Activated CD4-positive, alpha-beta T cell treated with anti-CD3 and anti-CD28 coated beads for 36 hours (primary cell): ENCODE results near the gene LRG1. TPM values are rescaled to one million over a fixed set of nuclear protein-coding genes. Genes with fewer than 3 reads are reported as not detected.

Experiments used
- ATAC-seq: fragments of 200-7000 bp; cut with Tn5 transposase; one replicate; pipeline ENCODE4 v1.10.0; 2021; ENCODE audit warnings: mild to moderate bottlenecking, moderate library complexity
- CTCF ChIA-PET: fragments of 350-600 bp; sonication (Branson Sonifier 250); formaldehyde crosslinking; loops from one replicate; lab custom pipeline; 2021; ENCODE audit warnings: antibody characterized with exemption; lab: Charles Lee
- POLR2A ChIA-PET: fragments of 350-600 bp; sonication (Branson Sonifier 250); formaldehyde crosslinking; loops from one replicate; lab custom pipeline; 2021; ENCODE audit warnings: antibody characterized with exemption, inconsistent platforms; lab: Charles Lee
- DNase-seq: peaks from one replicate; pipeline ENCODE4 v3.0.0-alpha.2; 2020
- H3K27ac Mint-ChIP-seq: one replicate; pipeline ENCODE4 v1.8.0; 2021; ENCODE audit warnings: mixed read lengths
- H3K27me3 Mint-ChIP-seq: one replicate; pipeline ENCODE4 v1.8.0; 2021; ENCODE audit warnings: mixed read lengths
- H3K36me3 Mint-ChIP-seq: one replicate; pipeline ENCODE4 v1.8.0; 2021; ENCODE audit warnings: low read depth, mixed read lengths
- H3K4me1 Mint-ChIP-seq: one replicate; pipeline ENCODE4 v1.8.0; 2021; ENCODE audit warnings: mixed read lengths
- H3K4me3 Mint-ChIP-seq: one replicate; pipeline ENCODE4 v1.8.0; 2021; ENCODE audit warnings: mild to moderate bottlenecking, moderate library complexity, mixed read lengths
- H3K9me3 Mint-ChIP-seq: one replicate; pipeline ENCODE4 v1.8.0; 2021; ENCODE audit warnings: low read depth, mixed read lengths
- intact Hi-C, 2 experiments: fragments of 100-400 bp; cut with DNase I in 1 of 2; cut with micrococcal nuclease in 1 of 2; formaldehyde crosslinking; loops; one replicate each; pipeline versions ENCODE4 v1.14.2 to v1.15.1; 2022 to 2024; cut with DNase I, micrococcal nuclease
- total RNA-seq, 2 experiments: library from RNA; stranded (reverse); gene quantifications; one replicate each; pipeline ENCODE4 v1.2.3, GENCODE V29; 2021

LRG1 gene
- total RNA-seq, 2 experiments from 2014 or later: 0.35 to 0.57 TPM

DNA sequence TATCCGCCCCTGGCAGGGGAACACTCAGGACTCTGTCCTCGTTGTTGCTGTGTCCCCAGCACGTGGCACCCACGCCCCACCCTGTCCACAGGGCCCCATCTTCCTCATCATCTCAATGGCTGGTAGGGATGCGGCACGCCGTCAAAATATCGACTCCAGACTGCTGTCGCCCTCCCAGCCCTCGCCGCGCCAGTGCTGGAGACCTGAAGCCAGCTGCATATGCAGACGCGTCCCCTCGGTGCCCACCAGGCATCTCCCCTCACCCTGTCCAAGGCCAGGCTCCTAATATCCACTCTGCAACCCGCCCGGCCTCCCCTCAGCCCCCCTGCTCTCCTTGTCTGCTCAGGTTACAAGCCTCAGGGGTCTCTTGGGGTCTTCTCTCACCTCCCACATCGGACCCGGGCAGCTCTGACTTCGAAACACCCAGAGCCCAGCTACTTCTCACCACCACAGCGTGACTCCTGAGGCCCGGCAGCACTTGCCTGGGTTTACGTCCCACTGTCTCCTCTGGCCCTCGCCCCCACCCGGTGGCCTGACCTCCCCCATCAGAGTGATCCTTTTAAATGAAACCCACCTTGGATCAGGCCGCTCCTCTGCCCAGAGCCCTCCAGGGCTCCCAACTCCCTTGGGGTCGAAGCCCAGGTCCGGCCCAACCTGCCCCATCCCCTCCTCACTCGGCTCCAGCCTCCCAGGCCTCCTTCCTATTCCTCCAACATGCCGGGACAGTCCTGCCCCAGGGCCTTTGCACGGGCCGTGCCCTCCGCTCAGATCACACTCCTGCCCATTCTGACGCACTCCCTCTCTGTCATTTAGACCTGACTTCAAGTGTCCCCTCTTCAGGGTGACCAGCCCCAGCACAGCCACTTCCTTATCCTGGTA is 34.0 kb downstream of the LRG1 start:
- no peak overlapping the region for H3K27ac Mint-ChIP-seq

DNA sequence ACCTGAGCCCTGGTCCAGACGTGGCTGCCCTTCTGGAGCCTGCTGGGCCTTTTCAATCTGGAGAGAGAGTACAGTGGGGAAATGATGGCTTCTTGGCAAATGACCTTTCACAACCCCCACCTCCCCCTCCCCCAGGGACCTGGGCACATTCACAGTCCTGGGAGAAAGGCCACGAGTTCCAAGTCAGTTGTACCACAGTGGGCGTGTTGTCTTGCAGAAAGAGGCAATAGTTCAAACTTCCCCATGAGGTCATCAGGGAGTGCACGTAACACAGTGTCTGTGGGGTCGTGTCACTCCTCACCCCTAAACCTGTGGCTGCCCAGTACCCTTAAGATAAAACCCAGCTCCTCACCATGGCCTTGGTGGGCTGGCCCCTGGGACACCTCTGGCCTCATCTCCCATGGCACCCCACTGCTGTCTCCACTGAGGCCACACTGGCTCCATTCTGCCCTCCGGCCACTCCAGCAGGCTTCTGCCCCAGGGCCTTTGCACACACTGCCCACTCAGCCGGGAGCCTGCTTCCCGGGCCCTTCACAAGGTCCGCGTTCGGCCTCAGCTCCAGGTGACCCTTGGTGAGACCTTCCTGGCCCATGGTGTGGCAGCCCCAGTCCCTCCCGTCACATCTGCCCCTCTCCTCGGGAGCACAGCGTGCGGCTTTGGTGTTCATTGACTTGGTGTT is 34.8 kb downstream of the LRG1 start:
- H3K27ac Mint-ChIP-seq: no peak overlapping the region
- ATAC-seq: no peak
- intact Hi-C loops: no loop called here
- ChIA-PET CTCF (no interaction called here), POLR2A (no interaction called here)
- H3K9me3 Mint-ChIP-seq: no peaks in the 10 kb centered on the region
- H3K4me1 Mint-ChIP-seq: peaks cover 7% of the 10 kb centered on the region
- H3K36me3 Mint-ChIP-seq: peaks cover 3% of the 10 kb centered on the region
- H3K27me3 Mint-ChIP-seq: no peaks in the 10 kb centered on the region
- no peak for DNase-seq
- no peak overlapping the region for H3K4me3 Mint-ChIP-seq

More for the DNA sequence above, 34.0 kb downstream of the LRG1 start:
- POLR2A ChIA-PET: no interaction called here
- no peaks in the 10 kb centered on the region for H3K9me3 Mint-ChIP-seq
- H3K4me1 Mint-ChIP-seq: peaks cover 7% of the 10 kb centered on the region
- DNase-seq (no peak), ATAC-seq (peak; percentile 22)
- no peak overlapping the region for H3K4me3 Mint-ChIP-seq
- H3K36me3 Mint-ChIP-seq: peaks cover 2% of the 10 kb centered on the region
- intact Hi-C loops: no loop called here
- no peaks in the 10 kb centered on the region for H3K27me3 Mint-ChIP-seq
- CTCF ChIA-PET: no interaction called here

DNA sequence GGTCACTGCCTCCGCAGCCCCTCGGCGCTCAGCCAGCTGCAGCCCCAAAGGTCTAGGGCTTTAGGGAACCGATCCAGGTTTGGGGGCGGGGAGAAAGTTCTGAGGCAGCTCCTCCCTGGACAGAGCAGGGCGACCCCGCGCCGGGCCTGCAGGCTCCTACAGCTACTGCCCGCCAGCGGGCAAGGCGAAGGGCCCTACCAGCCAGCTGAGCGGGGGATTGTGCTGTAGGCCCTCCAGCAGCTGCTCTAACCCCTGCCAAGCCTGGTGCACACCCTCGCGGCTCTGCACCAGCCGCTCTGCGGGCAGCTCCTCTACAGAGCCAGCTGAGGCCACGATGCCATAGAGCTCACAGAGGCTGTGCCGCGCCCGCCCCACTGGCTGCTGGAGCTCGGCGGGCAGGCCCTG is 35.5 kb downstream of the LRG1 start:
- H3K36me3 Mint-ChIP-seq: peaks cover 3% of the 10 kb centered on the region
- H3K4me1 Mint-ChIP-seq: peaks cover 7% of the 10 kb centered on the region
- no peak overlapping the region for H3K27ac Mint-ChIP-seq
- intact Hi-C loops: no loop called here
- H3K27me3 Mint-ChIP-seq: no peaks in the 10 kb centered on the region
- no peak overlapping the region for H3K4me3 Mint-ChIP-seq
- H3K9me3 Mint-ChIP-seq: no peaks in the 10 kb centered on the region
- POLR2A ChIA-PET: no interaction called here
- DNase-seq: no peak
- ATAC-seq: no peak
- CTCF ChIA-PET: no interaction called here

DNA sequence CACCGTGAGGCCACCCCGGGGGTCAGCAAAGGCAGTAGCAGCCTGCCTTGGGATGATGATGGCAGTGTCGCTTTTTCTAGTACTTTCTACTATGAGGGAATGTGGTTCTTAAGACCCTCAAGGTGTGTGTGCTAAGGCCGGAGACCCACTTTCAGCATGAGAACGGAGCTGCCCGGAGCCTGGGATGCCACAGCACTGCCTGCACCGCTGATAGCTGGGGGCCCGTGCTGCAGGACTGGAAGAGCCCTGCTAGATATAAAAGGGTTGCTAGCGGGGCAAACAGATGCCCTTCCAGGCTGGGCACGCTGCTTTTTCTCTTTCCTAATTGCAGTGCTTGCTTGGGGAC is 36.0 kb downstream of the LRG1 start:
- CTCF ChIA-PET: no interaction called here
- Mint-ChIP-seq H3K4me1 (peaks cover 7% of the 10 kb centered on the region), H3K36me3 (peaks cover 3% of the 10 kb centered on the region), H3K4me3 (no peak overlapping the region), H3K27ac (no peak overlapping the region), H3K9me3 (no peaks in the 10 kb centered on the region), H3K27me3 (no peaks in the 10 kb centered on the region)
- POLR2A ChIA-PET: no interaction called here
- ATAC-seq (no peak), DNase-seq (no peak)
- intact Hi-C loops: no loop called here

DNA sequence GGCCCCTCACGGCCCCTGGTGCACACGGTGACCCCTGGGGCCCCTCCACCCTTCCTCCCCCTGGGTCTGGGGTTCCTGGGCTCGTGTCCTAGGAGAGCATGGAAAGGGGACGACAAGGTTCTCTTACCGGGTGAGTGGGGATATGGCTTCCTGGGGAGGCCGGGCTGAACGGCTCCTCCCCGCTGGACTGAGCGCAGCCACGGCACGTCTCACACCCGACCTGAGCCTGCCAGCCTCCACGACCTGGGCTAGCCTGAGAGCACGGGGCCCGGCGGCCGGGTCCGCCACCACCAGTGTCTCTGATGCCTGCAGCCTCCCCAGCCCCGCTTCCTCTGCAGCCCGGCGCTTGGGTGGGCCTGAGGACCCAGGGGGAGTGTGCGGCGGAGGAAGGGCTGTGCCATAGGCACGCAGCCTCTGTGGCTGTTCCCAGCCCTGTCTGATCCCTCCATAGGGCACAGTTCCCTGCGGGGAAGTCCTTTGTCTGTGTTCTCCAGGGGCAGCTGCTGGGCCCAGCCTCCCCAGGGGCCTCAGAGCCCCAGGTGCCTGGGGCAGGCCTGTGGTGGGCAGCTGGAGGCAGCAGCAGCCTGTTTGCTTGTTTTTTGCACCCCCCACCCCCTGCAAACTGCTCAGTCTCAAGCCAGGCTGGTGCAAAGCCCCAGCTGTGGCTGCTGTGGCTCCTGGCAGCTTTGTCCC is 36.6 kb downstream of the LRG1 start:
- Mint-ChIP-seq H3K27me3 (no peaks in the 10 kb centered on the region), H3K36me3 (peaks cover 3% of the 10 kb centered on the region), H3K4me3 (no peak overlapping the region), H3K27ac (no peak overlapping the region), H3K4me1 (peaks cover 7% of the 10 kb centered on the region), H3K9me3 (no peaks in the 10 kb centered on the region)
- ATAC-seq (no peak), DNase-seq (no peak)
- ChIA-PET POLR2A (no interaction called here), CTCF (interaction anchor here (0.6 kb wide), 1 partner anchor 64 kb away, joined by 3 read pairs; no protein-coding TSS in a partner anchor)
- intact Hi-C loops: no loop called here

DNA sequence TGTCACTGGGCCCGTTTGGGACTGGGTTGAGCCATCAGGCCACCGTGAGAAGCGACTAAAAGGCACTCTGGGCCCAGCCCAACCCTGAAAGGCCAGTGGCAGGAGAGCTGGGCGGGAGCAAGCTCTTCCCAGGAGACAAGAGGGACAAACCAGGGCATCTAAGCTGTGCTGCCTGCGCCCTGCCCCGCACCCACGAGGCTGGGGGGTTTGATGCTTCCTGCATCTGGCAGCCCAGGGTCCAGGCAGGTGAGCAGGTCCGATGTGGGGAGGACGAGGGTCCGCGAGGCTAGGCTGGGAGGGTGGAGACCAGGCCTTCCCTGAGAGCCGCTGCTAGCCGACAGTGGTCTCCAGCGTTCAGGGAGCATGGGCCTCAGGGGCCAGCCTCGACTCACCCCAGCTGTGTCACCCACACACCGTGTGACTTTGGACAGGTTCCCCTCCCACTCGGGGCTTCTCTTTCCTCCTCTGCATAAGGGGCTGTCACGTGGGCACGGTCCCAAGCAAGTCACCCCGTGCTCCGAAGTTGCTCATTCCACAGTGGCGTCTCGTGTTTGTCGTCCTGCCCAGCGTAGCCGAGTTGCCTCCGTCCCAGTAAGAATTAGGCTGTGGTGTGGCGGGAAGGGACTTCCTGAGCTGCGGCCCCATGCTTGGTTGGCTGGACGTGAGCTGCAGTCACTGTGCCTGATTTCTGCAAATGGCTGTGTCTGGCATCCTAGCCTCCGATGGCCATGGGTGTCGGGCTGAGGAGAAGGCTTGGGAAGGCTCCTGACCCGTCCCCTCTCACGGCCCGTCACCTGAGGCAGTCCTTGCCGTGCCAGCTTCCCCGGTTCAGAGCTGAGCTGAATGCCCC is 37.3 kb downstream of the LRG1 start:
- no peaks in the 10 kb centered on the region for H3K27me3 Mint-ChIP-seq
- ATAC-seq (no peak), DNase-seq (no peak)
- ChIA-PET CTCF (interaction anchor here (0.6 kb wide), 1 partner anchor 64 kb away, joined by 3 read pairs; no protein-coding TSS in a partner anchor), POLR2A (no interaction called here)
- no peaks in the 10 kb centered on the region for H3K9me3 Mint-ChIP-seq
- intact Hi-C loops: no loop called here
- H3K4me3 Mint-ChIP-seq: no peak overlapping the region
- peaks cover 7% of the 10 kb centered on the region for H3K4me1 Mint-ChIP-seq
- H3K36me3 Mint-ChIP-seq: peaks cover 3% of the 10 kb centered on the region
- H3K27ac Mint-ChIP-seq: no peak overlapping the region

DNA sequence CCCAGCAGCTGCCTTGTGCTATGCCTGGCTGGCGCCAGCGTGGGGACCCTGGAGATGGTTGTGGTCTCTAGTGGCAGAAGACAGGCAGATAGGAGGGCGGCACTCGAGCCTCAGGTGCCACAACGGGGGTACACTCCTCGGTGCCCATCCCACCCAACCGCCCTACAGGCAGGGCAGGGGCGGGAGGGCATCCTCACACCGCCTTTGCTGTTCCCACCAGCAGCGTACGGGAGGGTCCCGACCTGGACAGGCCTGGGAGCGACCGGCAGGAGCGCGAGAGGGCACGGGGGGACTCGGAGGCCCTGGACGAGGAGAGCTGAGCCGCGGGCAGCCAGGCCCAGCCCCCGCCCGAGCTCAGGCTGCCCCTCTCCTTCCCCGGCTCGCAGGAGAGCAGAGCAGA is 38.1 kb downstream of the LRG1 start:
- ChIA-PET CTCF (no interaction called here), POLR2A (no interaction called here)
- Mint-ChIP-seq H3K27me3 (no peaks in the 10 kb centered on the region), H3K36me3 (peaks cover 3% of the 10 kb centered on the region), H3K4me1 (peaks cover 6% of the 10 kb centered on the region), H3K27ac (no peak overlapping the region), H3K4me3 (no peak overlapping the region), H3K9me3 (no peaks in the 10 kb centered on the region)
- intact Hi-C loops: no loop called here
- ATAC-seq (no peak), DNase-seq (no peak)

DNA sequence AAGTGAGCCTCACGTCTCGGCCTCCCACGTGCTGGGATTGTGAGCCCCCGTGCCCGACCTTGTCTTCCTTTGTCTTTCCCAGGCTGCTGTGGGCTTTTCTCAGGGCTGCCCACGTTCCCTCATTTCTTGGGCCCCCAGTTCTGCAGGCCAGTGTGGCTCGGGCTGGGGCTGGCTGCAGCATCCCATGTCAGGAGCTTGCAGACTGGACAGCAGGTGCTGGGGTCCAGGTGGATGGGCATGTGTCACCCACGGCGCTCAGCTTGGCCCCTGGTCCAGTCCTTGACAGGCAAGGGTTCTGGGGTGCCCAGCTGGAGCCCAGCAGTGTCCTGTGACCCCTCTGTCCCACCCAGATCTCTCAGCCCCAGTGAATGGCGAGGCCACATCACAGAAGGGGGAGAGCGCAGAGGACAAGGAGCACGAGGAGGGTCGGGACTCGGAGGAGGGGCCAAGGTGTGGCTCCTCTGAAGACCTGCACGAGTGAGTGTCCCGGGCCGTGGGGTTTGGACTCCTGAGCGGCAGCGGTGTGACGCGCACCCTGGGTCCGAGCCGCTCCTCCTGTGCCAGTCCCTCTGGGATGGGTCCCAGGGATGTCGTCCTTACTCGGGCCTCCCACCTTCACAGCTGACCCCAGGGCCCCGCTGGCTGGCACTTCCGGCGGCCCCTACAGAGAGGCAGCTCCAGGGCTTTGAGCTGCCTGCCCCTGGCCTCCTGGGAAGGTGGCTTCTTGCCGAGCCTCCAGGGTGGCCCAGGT is 38.8 kb downstream of the LRG1 start:
- peaks cover 3% of the 10 kb centered on the region for H3K36me3 Mint-ChIP-seq
- ATAC-seq (no peak), DNase-seq (no peak)
- ChIA-PET POLR2A (no interaction called here), CTCF (no interaction called here)
- intact Hi-C loops: no loop called here
- H3K9me3 Mint-ChIP-seq: no peaks in the 10 kb centered on the region
- no peak overlapping the region for H3K27ac Mint-ChIP-seq
- no peaks in the 10 kb centered on the region for H3K27me3 Mint-ChIP-seq
- H3K4me1 Mint-ChIP-seq: no peaks in the 10 kb centered on the region
- H3K4me3 Mint-ChIP-seq: no peak overlapping the region

DNA sequence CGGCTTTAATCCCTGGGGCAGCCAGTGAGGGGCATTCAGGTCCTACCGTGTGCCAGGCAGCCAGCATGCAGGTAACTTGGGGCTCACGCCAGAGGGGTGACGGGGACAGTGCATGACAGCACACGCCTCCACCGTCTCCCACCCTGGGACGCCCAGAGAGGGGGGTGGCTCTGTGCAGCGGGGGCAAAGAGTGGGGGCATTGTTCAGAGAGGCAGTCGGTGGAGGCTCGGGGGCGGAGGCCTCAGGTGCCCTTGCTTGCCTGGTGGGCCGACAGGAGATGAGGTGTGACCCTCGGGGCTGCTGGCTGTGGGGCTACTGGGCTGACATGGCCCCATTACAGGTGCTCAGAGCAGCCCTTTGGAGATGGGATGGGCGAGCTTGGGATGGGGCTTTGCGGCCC is 40.0 kb downstream of the LRG1 start:
- ATAC-seq (no peak), DNase-seq (no peak)
- no peaks in the 10 kb centered on the region for H3K27me3 Mint-ChIP-seq
- H3K9me3 Mint-ChIP-seq: no peaks in the 10 kb centered on the region
- ChIA-PET POLR2A (no interaction called here), CTCF (no interaction called here)
- intact Hi-C loops: no loop called here
- no peak overlapping the region for H3K27ac Mint-ChIP-seq
- H3K4me3 Mint-ChIP-seq: no peak overlapping the region
- H3K4me1 Mint-ChIP-seq: no peaks in the 10 kb centered on the region
- H3K36me3 Mint-ChIP-seq: peaks cover 8% of the 10 kb centered on the region

DNA sequence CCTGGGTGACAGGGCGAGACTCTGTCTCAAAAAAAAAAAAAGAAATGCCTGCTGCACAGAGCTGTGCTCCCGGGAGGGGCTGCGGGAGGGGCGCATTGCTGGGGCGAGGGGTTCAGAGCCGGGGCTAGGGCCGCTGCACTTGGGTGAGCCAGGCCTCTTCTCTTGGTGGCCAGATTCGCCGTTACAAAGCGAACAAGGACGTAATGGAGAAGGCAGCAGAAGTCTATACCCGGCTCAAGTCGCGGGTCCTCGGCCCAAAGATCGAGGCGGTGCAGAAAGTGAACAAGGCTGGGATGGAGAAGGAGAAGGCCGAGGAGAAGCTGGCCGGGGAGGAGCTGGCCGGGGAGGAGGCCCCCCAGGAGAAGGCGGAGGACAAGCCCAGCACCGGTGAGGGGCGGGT is 40.5 kb downstream of the LRG1 start:
- Mint-ChIP-seq H3K36me3 (peaks cover 10% of the 10 kb centered on the region), H3K4me1 (no peaks in the 10 kb centered on the region), H3K27me3 (no peaks in the 10 kb centered on the region), H3K27ac (no peak overlapping the region), H3K4me3 (no peak overlapping the region), H3K9me3 (no peaks in the 10 kb centered on the region)
- DNase-seq (no peak), ATAC-seq (no peak)
- POLR2A ChIA-PET: no interaction called here
- intact Hi-C loops: no loop called here
- CTCF ChIA-PET: no interaction called here
